Measurements from ENCODE around the gene ZYX. TPM values are rescaled to one million over a fixed set of nuclear protein-coding genes. Genes with fewer than 3 reads are reported as not detected.

Gene ZYX
- polyA plus RNA-seq, 1 donor (not counting 4 experiments of a cell fraction or from before 2014, with no cell fraction given) = 17.6 TPM

GRCh38 chr7:143407287-143408251 lies 26.4 kb downstream of the ZYX start:
- H3K27ac ChIP-seq (ENCODE audit: control insufficient read depth, insufficient read depth, low read length) = peak overlapping the region; percentile 33

GRCh38 chr7:143408252-143408685 lies 27.1 kb downstream of the ZYX start:
- no peaks in the 10 kb centered on the region for H3K9me3 ChIP-seq (ENCODE audit: control insufficient read depth, low read depth, low read length)
- peak overlapping the region; percentile 96 for H3K4me2 ChIP-seq (ENCODE audit: control insufficient read depth, extremely low read depth, insufficient read depth, low read depth, low read length)
- no peaks in the 10 kb centered on the region for H3K9me1 ChIP-seq (ENCODE audit: control insufficient read depth, extremely low read depth, insufficient read depth, low read length)
- H3K9ac ChIP-seq (ENCODE audit: control insufficient read depth, extremely low read depth, insufficient read depth, low read length) = peak overlapping the region; percentile 76
- H3K36me3 ChIP-seq (ENCODE audit: control insufficient read depth in 2 of 2, extremely low read depth in 1 of 2, insufficient read depth in 2 of 2, low read length in 2 of 2) = peaks cover 0 to 2% of the 10 kb centered on the region in 2 experiments
- H3K27me3 ChIP-seq (ENCODE audit: control insufficient read depth, extremely low read depth, insufficient read depth, low read length) = no peaks in the 10 kb centered on the region
- DNase-seq (ENCODE audit: low read depth, low spot score) (no peak), FAIRE-seq (no peak)
- peaks cover 7% of the 10 kb centered on the region for H3K79me2 ChIP-seq (ENCODE audit: control insufficient read depth, insufficient read depth, low read length)
- peak overlapping the region; percentile 79 to 86 (median 83) for H3K4me3 ChIP-seq (ENCODE audit: control insufficient read depth in 2 of 3, extremely low read depth in 1 of 3, insufficient read depth in 2 of 3, low read depth in 1 of 3, low read length in 3 of 3)
- peak overlapping the region; percentile 58 for H2AFZ ChIP-seq (ENCODE audit: control insufficient read depth, low read length)
- H4K20me1 ChIP-seq (ENCODE audit: control insufficient read depth, extremely low read depth, insufficient read depth, low read length) = no peaks in the 10 kb centered on the region
- dilution Hi-C loops (cut with MboI; ENCODE audit: extremely low pct_ligation_motif_present, low sequenced_read_pairs) = no loop called here
- peaks cover 24% of the 10 kb centered on the region for H3K4me1 ChIP-seq (ENCODE audit: control insufficient read depth, extremely low read depth, insufficient read depth, low read length)
- no peak for TF ChIP-seq CTCF (optimal IDR thresholded peaks at IDR 0.05 in 1 of 3, IDR thresholded peaks at IDR 0.05 in 1 of 3, conservative IDR thresholded peaks at IDR 0.05 in 1 of 3; ENCODE audit: extremely low read depth in 1 of 3, insufficient read depth in 2 of 3, low read length in 3 of 3)
- TF ChIP-seq EZH2 (IDR thresholded peaks at IDR 0.05; ENCODE audit: low read length) = no peak
- peak overlapping the region; percentile 33 for H3K27ac ChIP-seq (ENCODE audit: control insufficient read depth, insufficient read depth, low read length)

More at GRCh38 chr7:143407287-143408251, 26.4 kb downstream of the ZYX start:
- DNase-seq (ENCODE audit: low read depth, low spot score) (no peak), FAIRE-seq (no peak)
- H4K20me1 ChIP-seq (ENCODE audit: control insufficient read depth, extremely low read depth, insufficient read depth, low read length) = no peaks in the 10 kb centered on the region
- H3K9me3 ChIP-seq (ENCODE audit: control insufficient read depth, low read depth, low read length) = no peaks in the 10 kb centered on the region
- peak overlapping the region; percentile 76 for H3K9ac ChIP-seq (ENCODE audit: control insufficient read depth, extremely low read depth, insufficient read depth, low read length)
- H3K36me3 ChIP-seq (ENCODE audit: control insufficient read depth in 2 of 2, extremely low read depth in 1 of 2, insufficient read depth in 2 of 2, low read length in 2 of 2) = peaks cover 0 to 2% of the 10 kb centered on the region in 2 experiments
- H3K27me3 ChIP-seq (ENCODE audit: control insufficient read depth, extremely low read depth, insufficient read depth, low read length) = no peaks in the 10 kb centered on the region
- H3K4me1 ChIP-seq (ENCODE audit: control insufficient read depth, extremely low read depth, insufficient read depth, low read length) = peaks cover 20% of the 10 kb centered on the region
- H3K9me1 ChIP-seq (ENCODE audit: control insufficient read depth, extremely low read depth, insufficient read depth, low read length) = no peaks in the 10 kb centered on the region
- peaks cover 7% of the 10 kb centered on the region for H3K79me2 ChIP-seq (ENCODE audit: control insufficient read depth, insufficient read depth, low read length)
- dilution Hi-C loops (cut with MboI; ENCODE audit: extremely low pct_ligation_motif_present, low sequenced_read_pairs) = no loop called here
- TF ChIP-seq EZH2 (IDR thresholded peaks at IDR 0.05; ENCODE audit: low read length) (no peak), CTCF (optimal IDR thresholded peaks at IDR 0.05 in 1 of 3, IDR thresholded peaks at IDR 0.05 in 1 of 3, conservative IDR thresholded peaks at IDR 0.05 in 1 of 3; ENCODE audit: extremely low read depth in 1 of 3, insufficient read depth in 2 of 3, low read length in 3 of 3) (no peak)
- peak overlapping the region; percentile 96 for H3K4me2 ChIP-seq (ENCODE audit: control insufficient read depth, extremely low read depth, insufficient read depth, low read depth, low read length)
- peak overlapping the region; percentile 79 to 86 (median 83) for H3K4me3 ChIP-seq (ENCODE audit: control insufficient read depth in 2 of 3, extremely low read depth in 1 of 3, insufficient read depth in 2 of 3, low read depth in 1 of 3, low read length in 3 of 3)
- peak overlapping the region; percentile 58 for H2AFZ ChIP-seq (ENCODE audit: control insufficient read depth, low read length)
